ENCODE results near the gene NKAIN4.

GRCh38 chr20:63244468-63244867 lies 9.8 kb downstream of the NKAIN4 start:
- TF ChIP-seq EZH2 (IDR thresholded peaks at IDR 0.05; ENCODE audit: low read length, unreplicated experiment): no peak
- TF ChIP-seq, protein P1, sequence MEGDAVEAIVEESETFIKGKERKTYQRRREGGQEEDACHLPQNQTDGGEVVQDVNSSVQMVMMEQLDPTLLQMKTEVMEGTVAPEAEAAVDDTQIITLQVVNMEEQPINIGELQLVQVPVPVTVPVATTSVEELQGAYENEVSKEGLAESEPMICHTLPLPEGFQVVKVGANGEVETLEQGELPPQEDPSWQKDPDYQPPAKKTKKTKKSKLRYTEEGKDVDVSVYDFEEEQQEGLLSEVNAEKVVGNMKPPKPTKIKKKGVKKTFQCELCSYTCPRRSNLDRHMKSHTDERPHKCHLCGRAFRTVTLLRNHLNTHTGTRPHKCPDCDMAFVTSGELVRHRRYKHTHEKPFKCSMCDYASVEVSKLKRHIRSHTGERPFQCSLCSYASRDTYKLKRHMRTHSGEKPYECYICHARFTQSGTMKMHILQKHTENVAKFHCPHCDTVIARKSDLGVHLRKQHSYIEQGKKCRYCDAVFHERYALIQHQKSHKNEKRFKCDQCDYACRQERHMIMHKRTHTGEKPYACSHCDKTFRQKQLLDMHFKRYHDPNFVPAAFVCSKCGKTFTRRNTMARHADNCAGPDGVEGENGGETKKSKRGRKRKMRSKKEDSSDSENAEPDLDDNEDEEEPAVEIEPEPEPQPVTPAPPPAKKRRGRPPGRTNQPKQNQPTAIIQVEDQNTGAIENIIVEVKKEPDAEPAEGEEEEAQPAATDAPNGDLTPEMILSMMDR (conservative IDR thresholded peaks at IDR 0.05; ENCODE audit: low read depth, low read length): no peak
